Liver (tissue), 3 donors: Measurements from ENCODE around the gene DYRK1B.

Experiments used
- ATF3 ChIP-seq: IDR thresholded peaks from 2 replicates; pipeline ENCODE4 v1.6.1; 2016; ENCODE audit warnings: antibody characterized with exemption
- CTCF ChIP-seq: fragments of 150-350 bp; IDR thresholded peaks from 2 replicates; pipeline ENCODE4 v1.5.1; 2017; ENCODE audit warnings: improper control_type of control experiment, low read depth, low read length; ENCODE audit not compliant: missing input control
- FOXA1 ChIP-seq: IDR thresholded peaks from 2 replicates; pipeline ENCODE4 v1.6.1; 2016; ENCODE audit warnings: antibody characterized with exemption
- GABPA ChIP-seq, 2 donors: IDR thresholded peaks in 1 of 2; conservative IDR thresholded peaks in 1 of 2; 2 replicates each; pipeline ENCODE4 v1.6.1; 2016; ENCODE audit warnings: antibody characterized with exemption in 2 of 2, mild to moderate bottlenecking in 1 of 2, moderate library complexity in 1 of 2
- HNF4A ChIP-seq, 2 donors: conservative IDR thresholded peaks; 2 replicates each; pipeline ENCODE4 v1.6.1; 2016; ENCODE audit warnings: antibody characterized with exemption in 2 of 2, mild to moderate bottlenecking in 2 of 2
- MAX ChIP-seq: IDR thresholded peaks from 2 replicates; pipeline ENCODE4 v1.6.1; 2016; ENCODE audit warnings: antibody characterized with exemption
- RAD21 ChIP-seq, 2 donors: IDR thresholded peaks; 2 replicates each; pipeline ENCODE4 v1.6.1; 2016; ENCODE audit warnings: antibody characterized with exemption in 2 of 2, mild to moderate bottlenecking in 2 of 2
- REST ChIP-seq: IDR thresholded peaks from 2 replicates; pipeline ENCODE4 v1.6.1; 2016; ENCODE audit warnings: antibody characterized with exemption, mild to moderate bottlenecking
- YY1 ChIP-seq: IDR thresholded peaks from 2 replicates; pipeline ENCODE4 v1.6.1; 2016; ENCODE audit warnings: antibody characterized with exemption, mild to moderate bottlenecking
- ZBTB33 ChIP-seq: IDR thresholded peaks from 2 replicates; pipeline ENCODE4 v1.6.1; 2016; ENCODE audit warnings: antibody characterized with exemption
- donor health status: healthy.
- donor health status: healthy.

GRCh38 chr19:39823686-39824085, 10.3 kb downstream of the DYRK1B start:
- TF ChIP-seq CTCF (no peak), GABPA (IDR thresholded peaks at IDR 0.05 in 1 of 2, conservative IDR thresholded peaks at IDR 0.05 in 1 of 2) (no peak), ZBTB33 (no peak), FOXA1 (no peak), RAD21 (IDR thresholded peaks at IDR 0.05) (no peak), REST (no peak), HNF4A (conservative IDR thresholded peaks at IDR 0.05) (no peak), MAX (no peak), ATF3 (no peak), YY1 (no peak)
